GM18526 (cell line): ENCODE results near the gene AMOT.

Experiments used
- POLR2A ChIP-seq: IDR thresholded peaks from 3 replicates; pipeline ENCODE4 v1.6.1; 2011; ENCODE audit not compliant: insufficient read length; ENCODE audit errors: extremely low read depth

Gene AMOT, protein sequence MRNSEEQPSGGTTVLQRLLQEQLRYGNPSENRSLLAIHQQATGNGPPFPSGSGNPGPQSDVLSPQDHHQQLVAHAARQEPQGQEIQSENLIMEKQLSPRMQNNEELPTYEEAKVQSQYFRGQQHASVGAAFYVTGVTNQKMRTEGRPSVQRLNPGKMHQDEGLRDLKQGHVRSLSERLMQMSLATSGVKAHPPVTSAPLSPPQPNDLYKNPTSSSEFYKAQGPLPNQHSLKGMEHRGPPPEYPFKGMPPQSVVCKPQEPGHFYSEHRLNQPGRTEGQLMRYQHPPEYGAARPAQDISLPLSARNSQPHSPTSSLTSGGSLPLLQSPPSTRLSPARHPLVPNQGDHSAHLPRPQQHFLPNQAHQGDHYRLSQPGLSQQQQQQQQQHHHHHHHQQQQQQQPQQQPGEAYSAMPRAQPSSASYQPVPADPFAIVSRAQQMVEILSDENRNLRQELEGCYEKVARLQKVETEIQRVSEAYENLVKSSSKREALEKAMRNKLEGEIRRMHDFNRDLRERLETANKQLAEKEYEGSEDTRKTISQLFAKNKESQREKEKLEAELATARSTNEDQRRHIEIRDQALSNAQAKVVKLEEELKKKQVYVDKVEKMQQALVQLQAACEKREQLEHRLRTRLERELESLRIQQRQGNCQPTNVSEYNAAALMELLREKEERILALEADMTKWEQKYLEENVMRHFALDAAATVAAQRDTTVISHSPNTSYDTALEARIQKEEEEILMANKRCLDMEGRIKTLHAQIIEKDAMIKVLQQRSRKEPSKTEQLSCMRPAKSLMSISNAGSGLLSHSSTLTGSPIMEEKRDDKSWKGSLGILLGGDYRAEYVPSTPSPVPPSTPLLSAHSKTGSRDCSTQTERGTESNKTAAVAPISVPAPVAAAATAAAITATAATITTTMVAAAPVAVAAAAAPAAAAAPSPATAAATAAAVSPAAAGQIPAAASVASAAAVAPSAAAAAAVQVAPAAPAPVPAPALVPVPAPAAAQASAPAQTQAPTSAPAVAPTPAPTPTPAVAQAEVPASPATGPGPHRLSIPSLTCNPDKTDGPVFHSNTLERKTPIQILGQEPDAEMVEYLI

DNA sequence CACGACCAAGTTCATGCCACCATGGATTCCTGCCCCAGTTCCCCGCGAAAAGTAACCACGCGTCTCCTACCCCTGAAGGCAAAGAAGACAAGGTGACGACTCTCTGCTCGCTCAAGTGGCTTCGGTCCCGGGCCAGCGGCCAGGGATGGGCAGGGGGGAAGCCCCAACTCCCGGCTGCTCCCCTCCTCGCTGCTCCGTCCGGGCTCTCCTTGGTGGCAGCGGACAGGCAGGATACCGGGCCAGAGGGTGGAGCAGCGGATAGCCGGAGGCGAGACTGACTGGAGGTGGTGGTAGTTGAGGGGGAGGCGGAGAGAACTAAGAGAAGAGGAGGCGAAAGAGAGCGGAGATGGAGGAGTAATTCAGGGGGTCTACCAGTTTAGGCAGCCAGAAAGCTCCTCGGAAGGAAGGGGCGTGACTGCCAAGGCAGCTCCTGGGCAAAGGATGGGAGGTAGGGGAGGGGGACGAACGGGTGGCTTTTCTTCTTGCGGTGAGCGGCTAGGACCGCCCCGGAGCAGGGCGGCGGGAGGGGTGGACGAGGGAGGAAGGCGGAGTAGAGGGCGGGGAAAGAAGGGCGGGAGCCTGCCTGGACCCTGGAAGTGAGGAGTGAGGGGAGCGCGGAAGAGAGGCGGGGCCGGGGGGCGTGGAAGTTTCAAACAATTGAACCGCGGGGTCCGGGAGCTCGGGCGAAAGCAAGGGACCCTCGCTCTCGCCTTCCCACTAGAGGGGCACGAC is at the start of gene AMOT:
AMOT (minus strand) TSS at position 450 of the 732 bp plus-strand sequence. CDS start 17,705 bp downstream, outside the sequence.
- TF ChIP-seq POLR2A, result no peak

DNA sequence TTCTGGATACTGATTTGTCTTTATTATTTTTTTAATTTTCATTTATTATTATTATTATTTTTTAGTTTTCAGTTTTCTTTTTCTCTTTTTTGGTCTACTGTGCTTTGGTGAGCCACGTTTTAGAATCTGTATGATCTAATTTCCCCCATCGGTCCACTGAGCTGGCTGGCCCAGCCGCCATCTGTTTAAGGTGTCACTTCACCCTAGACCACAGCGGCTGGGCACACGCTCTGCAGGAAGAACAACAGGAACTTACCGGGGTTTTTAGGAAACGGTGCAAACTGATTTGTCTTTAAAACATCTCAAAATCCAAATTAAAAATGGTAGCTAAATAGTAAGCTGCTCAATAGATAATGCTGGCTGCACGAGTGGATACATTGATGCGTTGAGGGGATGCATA is 48.8 kb upstream of the AMOT start:
- no peak for TF ChIP-seq POLR2A

DNA sequence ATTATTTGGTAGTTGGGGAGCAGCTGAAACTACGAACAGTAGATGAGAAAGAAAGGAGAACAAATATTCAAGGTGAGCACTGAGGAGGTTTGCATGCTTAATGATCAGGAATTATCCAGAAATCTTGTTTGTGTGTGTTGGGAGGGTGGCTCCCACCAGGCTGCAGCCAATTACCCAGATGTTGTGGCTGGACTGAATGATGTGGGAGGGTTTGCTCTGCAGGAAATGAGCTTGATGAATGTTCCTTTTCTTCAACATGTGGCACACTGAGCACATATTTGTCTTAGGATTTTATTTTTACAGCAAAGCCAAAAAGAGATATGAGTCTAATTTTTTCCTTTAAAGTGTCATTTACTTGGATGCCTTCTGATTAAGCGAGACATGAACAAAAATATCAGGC is 48.3 kb upstream of the AMOT start:
- TF ChIP-seq POLR2A, result no peak

DNA sequence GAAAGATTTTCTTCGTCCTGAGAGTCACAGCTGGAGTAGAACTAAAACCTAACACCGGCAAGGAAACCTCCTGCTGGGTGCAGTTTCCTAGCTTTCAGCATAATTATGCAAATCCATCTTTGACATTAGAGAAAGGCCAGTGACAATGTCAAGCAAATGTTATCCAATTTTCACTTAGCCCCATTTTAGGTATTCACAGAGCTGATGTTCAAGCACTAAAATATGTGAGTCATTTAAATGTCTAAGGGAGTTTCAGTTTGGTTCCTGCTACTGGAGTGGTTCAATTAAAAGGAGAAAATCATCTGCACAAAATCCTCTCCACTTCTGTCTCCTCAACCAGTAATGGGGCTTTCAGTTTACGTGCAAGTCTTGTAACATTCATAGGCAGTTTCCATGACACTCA is 37.1 kb upstream of the AMOT start:
- no peak for TF ChIP-seq POLR2A

DNA sequence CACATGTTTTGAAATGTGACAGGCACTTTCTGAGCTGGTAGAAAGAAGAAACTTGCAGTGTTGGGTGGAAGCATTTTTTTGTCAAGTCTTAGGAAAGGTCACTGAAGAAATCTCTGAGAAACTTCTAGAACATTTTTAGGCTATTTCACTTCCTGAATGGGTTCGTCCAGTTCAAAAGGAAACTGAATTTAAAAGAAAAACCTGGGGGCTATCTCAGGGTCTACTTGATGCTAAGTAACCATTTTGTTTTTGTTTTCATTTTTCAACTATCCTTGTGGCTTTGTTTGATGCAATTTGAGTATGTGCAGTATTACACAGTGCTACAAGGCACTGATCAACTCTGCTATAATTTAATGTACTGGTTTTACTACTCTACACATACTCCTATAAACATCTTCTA is 34.0 kb upstream of the AMOT start:
- TF ChIP-seq POLR2A, result no peak

DNA sequence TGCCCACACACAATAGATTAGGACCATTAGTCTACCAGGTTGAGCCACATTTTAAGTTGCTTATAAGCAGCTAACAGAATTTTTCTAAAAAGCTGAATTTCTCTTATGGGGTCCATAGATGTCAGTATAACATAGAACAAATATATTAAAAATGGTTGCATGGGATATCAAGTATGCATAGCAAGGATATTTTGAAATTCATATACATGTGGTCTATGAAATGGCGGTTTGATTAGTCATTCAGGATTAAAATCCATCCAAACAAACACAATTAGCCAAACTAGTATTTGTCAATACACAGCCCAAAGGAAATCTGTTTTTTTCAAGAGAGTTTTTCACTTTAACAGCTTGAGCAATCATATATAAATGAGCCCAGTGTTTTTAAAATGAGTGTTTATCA is 33.5 kb upstream of the AMOT start:
- no peak for TF ChIP-seq POLR2A

DNA sequence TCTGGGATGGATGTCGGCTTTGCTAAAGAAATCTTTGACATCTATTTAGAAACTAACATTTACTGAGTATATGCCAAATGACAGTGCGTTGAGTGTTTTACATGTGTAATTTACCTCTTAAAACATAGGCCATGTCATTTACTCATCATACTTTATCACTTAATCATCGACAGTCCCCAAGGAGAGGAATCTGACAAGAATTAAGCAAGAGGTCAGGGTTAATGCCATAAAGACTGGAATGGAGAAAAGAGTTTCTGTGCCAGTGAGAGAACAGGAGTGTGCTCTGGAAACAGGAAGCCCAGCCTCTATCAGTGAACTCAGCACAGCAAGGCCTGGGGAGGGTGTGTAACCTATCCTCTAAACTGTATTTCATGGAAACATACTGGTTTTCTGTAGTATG is 28.0 kb upstream of the AMOT start:
- TF ChIP-seq POLR2A, result no peak

DNA sequence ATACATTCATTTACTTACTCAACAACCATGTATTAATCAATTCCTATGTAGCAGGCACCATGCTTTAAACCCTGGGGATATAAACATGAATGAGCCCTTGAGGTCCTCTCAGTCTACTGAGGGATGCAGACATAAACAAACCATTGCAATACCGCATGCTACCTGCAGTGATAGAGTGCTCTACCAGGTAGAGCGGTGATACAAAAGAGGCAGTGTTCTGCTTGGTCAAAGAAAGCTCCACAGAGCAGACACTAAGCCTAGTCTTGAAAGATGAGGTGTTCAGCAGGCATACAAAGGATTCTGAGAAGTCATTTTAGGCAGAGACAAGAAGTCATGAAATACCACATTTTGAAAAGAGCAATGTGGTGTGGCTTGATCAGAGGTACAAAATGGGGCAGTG is 26.9 kb upstream of the AMOT start:
- no peak for TF ChIP-seq POLR2A

DNA sequence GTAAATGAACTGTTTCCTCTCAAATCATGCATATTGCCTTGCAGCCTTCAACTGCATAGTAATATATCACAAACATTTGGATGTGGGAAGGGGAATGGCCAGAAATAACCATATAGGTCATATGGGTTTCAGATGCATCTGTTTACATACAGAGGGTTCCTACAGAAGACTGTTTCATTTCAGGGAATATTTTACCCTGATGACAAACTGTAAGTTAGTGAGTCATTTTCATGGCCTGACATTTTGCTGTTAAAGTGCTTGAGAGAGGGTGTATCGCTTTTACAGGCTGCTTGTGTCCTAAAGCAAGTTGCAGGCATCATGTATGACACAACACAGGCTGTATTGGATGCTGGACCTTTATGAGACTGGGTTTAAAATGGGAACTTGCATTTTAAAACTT is 25.5 kb upstream of the AMOT start:
- no peak for TF ChIP-seq POLR2A

DNA sequence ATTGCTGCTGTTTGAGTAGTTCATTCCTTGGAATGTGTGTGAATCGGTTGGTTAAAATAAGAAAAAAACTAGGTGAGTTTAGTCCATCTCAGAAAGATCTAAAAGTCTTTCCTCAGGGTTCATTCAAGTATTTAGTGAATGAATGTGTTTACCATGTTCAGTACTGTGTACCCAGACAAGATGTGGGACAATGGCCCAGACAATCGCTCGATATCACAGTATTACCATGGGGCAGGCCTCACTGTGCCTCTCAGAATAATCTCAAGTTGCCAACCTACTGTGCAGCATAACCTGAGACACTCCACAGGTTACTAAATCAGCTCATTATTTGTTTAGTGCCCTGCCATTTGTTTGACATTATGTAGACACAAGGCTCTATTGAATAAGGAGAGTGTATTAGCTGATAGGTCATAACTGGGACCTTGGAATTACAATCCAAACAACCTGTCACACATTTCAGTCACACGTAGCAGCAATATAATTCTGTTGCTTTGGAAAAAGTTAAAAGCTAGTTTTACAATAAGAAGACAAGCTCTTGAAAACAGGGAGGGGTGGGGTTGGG is 24.9 kb upstream of the AMOT start:
- no peak for TF ChIP-seq POLR2A

DNA sequence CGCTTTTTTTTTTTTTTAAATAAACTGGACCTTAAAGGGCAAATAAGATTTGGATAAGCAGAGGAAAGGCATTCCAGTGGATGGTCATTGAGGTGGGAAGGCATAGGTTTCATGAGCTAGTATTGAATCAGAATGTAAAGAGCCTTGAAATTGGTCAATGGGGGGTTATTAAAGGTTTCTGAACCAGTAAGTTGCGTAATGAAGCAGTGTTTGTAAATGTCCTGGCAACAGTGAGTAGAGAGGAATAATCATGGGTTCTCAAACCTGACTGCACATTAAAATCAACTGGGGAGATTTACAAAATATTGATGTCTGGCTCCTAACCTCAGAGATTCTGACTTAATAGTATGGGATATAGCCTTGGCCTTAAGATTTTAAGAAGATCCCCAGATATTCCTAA is 23.2 kb upstream of the AMOT start:
- TF ChIP-seq POLR2A, result no peak

DNA sequence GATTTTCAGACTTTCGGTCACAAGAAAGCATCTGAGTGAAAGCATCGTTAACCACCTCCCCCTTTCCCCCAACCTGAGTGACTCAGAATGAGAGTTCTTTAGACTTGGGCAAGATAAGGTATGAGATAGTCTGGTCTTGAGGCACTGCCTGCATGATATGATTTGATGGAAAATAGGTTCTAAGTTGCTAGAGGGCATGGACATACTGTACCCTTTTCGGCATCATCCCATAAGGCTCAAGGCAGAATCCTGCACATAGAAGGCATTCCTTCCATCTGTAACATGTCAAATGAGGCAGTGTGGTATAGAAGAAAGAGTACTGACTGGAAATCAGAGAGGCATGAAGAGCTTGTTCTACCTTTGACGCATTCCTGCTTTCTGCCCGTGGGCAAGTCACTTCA is 16.8 kb upstream of the AMOT start:
- no peak for TF ChIP-seq POLR2A

DNA sequence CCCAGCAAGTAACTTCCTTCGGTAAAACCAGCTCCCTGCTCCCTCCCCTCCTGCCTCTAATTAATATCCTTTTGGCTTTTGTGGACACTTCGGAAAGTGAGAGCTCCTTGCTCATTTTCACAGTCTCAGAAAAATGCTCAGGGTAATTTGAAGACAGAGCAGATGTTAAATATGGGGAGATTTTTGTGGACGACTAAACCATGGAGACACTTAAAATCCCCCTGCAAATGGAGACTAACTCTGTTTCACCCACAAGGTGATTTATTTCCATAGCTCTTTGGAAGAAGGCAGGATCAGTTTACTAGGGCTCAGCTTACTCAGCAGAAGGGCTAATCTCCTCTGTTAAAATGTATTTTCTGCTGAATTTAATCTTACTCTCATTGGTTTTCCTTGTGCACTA is 12.2 kb upstream of the AMOT start:
- no peak for TF ChIP-seq POLR2A

DNA sequence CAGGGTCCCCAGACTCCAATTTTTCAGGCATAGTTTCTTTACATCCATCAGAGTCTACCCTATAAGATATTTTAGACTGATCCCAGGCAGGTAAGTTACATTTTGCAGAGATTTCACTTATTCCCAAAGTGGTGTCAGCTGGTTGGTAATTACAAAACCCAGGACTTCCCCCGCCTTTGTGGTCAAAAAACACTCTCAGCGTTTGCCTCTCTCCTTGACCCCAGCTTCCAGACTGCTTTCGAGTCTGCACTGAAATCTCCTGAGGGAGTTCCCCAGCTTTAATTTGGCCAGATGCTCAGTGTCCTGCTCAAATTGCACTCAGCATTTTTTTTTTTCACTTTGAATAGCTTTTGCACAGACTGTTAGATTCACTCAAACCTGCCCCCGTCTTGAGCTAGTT is 11.2 kb upstream of the AMOT start:
- no peak for TF ChIP-seq POLR2A

DNA sequence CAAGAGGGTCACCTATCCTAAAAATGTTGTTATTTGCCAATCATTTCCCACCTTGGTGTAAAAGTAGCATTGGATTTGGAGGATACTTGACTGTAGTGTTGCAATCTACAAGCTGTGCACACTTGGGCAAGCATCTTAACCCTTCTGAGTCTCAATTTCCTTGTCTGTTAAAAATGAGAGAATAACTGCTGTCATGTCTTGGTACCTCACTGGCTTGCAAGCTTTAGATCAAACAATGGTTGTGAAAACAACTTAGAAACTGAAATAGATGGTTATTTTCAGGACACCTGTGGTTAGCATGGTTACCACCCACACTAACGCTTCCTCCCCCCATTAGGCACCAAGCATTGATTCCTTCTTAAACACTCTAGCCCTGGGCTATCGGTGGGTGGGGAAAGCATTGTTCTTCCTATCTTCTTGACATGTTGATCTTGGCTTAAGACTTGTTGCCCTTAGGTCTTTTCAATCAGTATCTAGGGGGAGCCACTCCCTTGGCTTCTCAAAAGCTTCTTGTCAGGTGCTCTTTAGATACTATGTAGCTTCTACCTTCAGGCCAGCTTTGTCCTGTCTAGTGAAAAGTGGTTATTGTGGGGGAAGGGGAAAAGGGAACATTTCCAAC is 10.6 kb upstream of the AMOT start:
- TF ChIP-seq POLR2A, result no peak

DNA sequence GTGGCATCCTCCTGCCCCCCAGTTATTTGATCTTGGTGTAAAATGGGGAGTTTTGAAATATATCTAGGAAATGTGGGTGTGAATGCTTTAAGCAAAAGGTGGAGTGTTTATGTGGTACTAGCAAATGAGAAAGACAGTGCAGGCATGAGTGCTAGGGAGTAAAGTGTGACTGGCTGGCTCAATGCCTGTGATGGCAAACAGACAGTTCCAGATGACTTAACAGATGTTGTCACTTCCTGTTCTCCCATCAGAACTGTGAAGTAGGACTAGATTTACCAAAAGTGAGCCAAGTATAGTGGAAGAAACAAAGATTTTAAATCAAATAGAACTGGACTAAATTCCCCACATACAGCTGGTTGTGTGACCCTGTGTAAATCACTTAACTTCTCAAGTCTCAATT is 8.4 kb upstream of the AMOT start:
- no peak for TF ChIP-seq POLR2A
